NCI-H82 treated with DMSO at 0.1 percent for 48 hours (cell line): ENCODE data around the gene MESP1.

ENCODE experiments used
- DNase-seq: peaks from one replicate; lab custom pipeline; 2025; ENCODE audit not compliant: unreplicated experiment; lab: John Stamatoyannopoulos, UW

MESP1 gene

GRCh38 chr15:89781891-89782618, 31.0 kb upstream of the MESP1 start:
- no peak for DNase-seq

GRCh38 chr15:89781055-89781454, 30.0 kb upstream of the MESP1 start:
- no peak for DNase-seq

- no peak for DNase-seq
Measured at GRCh38 chr15:89780601-89781000, 29.6 kb upstream of the MESP1 start.

- no peak for DNase-seq
Measured at GRCh38 chr15:89778861-89779260, 27.8 kb upstream of the MESP1 start.

- DNase-seq: no peak
Measured at GRCh38 chr15:89777782-89778380, 26.8 kb upstream of the MESP1 start.

GRCh38 chr15:89777073-89777751, 26.2 kb upstream of the MESP1 start:
- DNase-seq: no peak

DNA sequence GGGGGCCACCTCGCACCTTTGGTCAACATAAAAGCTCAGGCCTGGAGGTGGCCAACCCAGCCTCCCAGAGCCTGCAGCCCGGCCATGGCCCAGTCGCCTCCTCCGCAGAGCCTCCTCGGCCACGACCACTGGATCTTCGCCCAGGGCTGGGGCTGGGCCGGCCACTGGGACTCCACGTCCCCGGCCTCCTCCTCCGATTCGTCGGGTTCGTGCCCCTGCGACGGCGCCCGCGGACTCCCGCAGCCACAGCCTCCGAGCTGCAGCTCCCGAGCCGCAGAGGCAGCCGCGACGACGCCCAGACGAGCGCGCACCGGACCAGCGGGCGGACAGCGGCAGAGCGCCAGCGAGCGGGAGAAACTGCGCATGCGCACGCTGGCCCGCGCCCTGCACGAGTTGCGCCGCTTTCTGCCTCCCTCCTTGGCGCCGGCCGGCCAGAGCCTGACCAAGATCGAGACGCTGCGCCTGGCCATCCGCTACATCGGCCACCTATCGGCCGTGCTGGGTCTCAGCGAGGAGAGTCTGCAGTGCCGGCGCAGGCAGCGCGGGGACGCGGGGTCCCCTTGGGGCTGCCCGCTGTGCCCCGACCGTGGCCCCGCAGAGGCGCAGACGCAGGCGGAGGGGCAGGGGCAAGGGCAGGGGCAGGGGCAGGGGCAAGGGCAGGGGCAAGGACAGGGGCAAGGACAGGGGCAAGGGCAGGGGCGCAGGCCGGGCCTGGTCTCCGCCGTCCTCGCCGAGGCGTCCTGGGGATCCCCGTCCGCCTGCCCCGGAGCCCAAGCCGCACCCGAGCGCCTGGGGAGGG, 25.4 kb upstream of the MESP1 start, which contains the start of gene MESP2:
MESP2 (plus strand) TSS at position 59 of the 799 bp plus-strand sequence; CDS start at position 85, 26 bp downstream.
- no peak for DNase-seq

DNA sequence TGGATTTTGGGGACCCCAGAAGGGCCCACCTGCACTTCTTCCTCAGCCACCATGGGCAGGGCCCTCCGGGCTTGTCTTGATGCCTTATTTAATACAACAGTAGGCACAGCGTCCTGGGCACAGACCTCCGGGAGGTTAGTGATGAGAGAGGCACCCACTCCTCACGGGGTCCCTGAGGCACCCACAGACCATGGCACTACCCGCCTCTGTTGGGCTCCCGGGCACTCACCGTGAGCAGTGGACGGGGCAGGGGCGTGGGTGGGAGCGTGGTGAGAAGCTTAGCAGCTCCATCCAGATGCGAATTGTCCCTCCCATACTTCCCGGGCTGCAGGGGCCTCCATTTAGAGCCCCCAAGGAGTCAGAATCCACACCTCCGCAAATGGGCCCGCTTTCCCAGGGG, 24.8 kb upstream of the MESP1 start:
- no peak for DNase-seq

GRCh38 chr15:89774492-89774891, 23.4 kb upstream of the MESP1 start:
- DNase-seq: no peak

DNA sequence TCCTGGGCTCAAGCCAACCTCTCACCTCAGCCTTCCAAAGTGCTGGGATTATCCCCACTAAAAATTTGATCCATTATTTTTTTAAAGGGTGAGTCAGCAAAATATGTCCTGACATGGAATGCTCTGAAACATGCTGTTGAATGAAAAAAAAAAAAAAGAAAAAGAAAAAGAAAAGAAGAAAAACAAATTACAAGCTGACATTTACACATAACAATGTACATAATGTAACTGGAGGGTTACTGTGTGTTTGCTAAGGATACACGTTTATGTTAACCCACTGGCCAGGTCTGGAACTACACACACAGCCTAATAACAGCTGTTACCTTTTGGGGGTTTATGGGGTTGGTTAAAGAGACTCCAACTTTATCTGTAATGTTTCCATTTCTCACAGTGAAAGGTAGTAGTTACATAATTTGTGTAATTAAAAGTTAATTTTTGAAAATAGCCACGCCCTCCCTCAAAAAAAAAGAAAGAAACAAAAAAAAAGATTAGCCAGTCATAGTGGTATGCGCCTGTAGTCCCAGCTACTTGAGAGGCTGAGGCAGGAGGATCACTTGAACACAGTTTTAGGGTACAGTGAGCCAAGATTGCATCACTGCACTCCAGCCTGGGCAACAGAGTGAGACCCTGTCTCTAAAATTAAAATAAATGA, 22.0 kb upstream of the MESP1 start:
- DNase-seq: no peak

DNA sequence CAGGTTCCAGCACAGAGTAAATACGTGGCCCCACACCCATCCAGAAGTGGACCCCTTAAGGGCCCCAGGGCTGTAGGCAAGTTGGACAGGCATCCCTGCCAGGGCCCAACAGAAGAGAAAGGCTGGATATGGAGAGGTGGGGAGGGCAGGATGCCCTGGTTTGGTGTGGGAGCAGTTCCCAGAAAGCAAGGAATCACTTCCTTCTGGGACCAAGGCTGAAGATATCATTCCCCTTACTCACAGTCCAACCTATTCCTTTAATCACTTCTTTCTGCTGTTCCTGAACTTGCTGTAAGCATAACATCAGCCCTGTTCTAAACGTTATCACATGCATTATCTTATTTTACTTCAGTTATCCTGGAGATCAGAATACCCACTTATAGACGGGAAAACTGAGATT, 19.0 kb upstream of the MESP1 start:
- DNase-seq: no peak

DNA sequence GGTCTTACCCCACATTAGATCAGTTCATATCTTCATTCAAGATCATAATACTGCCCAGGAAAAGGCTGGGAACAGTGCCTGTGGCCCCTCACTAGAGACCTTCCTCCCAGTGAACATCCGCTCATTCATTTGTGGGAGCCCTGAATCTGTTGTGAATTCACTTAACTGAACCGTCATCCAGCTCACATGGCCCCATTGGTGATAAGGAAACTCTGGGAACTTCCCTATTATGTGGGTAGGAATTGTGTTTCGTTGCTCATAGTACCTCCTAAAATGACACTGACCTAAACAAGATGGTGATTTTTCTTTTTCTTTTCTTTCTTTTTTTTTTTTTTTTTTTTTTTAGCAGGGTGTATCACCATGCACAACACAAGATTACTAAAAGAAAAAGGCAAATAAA, 18.3 kb upstream of the MESP1 start:
- no peak for DNase-seq

GRCh38 chr15:89768071-89768500, 17.0 kb upstream of the MESP1 start:
- no peak for DNase-seq

DNA sequence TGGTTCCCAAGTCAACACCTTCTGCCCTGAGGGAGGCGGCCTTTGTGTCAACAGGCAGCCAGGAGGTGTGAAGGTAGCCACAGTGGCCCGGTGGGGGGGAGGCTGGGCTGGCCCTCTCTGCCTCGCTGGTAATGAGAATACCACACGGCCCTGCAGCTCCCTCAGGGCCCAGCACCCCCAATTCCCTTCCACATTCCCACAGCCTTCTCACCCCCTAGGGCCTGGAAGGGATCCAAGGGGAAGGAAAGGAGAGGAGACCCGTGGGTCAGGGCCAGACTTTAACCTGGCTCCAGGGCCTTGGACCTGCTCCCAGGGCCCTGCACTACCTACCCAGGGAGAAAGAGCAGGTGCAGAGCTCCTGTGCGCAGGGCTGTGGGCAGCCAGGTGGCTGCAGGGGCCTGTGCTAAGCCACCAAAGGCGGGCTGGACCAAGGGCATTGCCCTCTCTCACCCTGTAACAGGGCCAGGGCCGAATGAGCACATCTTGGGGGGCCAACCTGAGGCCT, 16.4 kb upstream of the MESP1 start:
- no peak for DNase-seq

DNA sequence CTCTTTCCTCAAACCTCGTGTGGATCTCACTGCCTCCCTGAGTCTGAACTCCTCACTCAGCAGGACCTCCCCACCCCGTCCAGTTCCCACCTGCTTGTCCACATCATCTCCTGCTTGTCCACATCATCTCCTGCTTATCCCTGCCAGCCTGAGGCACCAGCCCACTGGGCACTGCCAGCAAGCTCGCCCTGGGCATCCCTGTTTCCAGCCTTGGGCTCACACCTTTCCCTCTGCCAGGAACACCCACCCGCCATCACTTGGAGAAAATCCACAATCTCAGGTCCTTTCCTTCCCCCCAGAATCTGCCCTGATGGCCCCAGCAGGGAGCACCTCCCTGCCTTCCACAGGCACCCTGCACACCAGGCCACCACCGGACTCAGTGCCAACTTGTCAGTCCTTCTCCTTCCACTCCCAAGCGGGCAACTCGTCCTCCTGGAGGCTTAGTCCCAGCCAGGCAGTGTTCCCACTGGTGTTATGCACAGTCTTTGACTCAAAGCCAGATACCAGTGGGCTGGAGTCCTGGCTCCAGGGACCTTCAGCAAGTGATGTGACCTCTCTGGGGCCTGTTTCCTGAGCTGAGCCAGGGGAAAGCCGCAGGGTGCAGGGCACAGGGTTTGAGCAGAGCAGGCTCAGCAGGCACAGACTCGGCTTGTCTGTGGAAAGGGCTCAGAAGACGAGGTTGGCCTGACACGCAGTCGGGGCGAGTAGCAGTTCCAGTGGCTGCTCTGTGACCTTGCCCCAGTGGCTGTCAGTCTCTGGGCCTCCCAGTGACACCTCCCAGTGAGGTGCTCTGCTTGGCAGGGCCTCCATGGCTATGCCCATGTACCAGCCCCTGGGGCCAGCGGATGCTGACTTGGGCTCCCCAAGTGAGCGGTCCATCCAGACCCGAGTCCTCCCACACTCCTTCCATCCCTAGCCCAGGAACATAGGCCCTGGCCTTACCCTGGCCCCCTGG, 15.6 kb upstream of the MESP1 start:
- no peak for DNase-seq

DNA sequence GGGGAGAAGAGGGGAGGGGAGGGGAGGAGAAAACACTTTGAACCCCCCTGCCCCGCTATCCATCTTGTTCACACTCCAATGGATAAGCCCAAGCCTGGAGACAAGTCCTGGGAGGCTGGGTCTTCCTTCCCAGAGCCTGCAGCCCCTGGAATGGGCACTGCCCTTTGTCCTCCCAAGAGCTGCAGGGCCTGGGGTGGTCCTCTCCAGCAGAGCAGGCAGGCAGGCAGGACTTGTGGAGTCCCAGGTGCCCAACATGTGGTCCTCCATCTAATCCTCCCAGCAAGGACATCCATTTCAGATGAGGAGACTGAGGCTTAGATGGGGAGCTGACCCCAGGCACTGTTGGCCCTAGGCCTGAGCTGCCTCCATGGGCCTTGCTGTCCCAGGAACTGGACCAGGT, 14.6 kb upstream of the MESP1 start:
- no peak for DNase-seq

DNA sequence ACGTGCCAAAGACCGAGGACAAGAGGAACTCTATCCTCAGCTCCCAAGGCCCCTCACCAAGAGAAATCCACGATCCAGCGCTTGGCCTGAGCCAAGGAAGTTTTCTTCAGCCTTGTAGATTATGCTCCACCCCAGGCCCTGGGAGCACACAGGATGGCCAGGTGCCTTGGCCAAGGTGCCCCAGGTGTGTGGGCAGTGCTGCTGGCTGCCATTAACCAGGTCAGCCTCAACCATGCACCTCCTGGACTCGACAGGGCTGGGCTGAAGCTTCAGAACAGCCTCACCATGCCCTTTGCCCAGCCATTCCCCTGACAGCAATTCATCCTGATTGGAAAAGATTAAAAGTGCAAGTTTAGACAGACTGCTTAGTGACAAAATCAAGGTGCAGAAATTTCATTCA, 10.9 kb upstream of the MESP1 start:
- DNase-seq: no peak

GRCh38 chr15:89761009-89761831, 10.2 kb upstream of the MESP1 start:
- no peak for DNase-seq
